HG03280 (cell line): ENCODE measurements around the gene NFKBIB.

Source experiments
- ATAC-seq: cut with Tn5 transposase; IDR thresholded peaks from one replicate; pipeline ENCODE4 v1.9.1; 2021; ENCODE audit warnings: mild to moderate bottlenecking, moderate library complexity; ENCODE audit not compliant: unreplicated experiment

Gene NFKBIB

GRCh38 chr19:38904581-38905539 is 5.1 kb downstream of the NFKBIB start:
- ATAC-seq, result no peak

- no peak for ATAC-seq
These were observed 5.9 kb downstream of the NFKBIB start for GRCh38 chr19:38905620-38906019.

GRCh38 chr19:38907227-38907626 is 7.5 kb downstream of the NFKBIB start:
- ATAC-seq, result no peak

GRCh38 chr19:38907670-38908069 is 7.9 kb downstream of the NFKBIB start:
- no peak for ATAC-seq

GRCh38 chr19:38908911-38909310 is 9.1 kb downstream of the NFKBIB start:
- no peak for ATAC-seq

GRCh38 chr19:38910488-38910887 is 10.7 kb downstream of the NFKBIB start:
- no peak for ATAC-seq

GRCh38 chr19:38911388-38912001 is 11.7 kb downstream of the NFKBIB start:
- ATAC-seq, result no peak

- ATAC-seq, result no peak
These were observed 13.1 kb downstream of the NFKBIB start for GRCh38 chr19:38912600-38913514.

- ATAC-seq, result no peak
These were observed 14.2 kb downstream of the NFKBIB start for GRCh38 chr19:38913958-38914357.

- no peak for ATAC-seq
These were observed 15.9 kb downstream of the NFKBIB start for GRCh38 chr19:38915329-38916321.

GRCh38 chr19:38917516-38917915 is 17.7 kb downstream of the NFKBIB start:
- ATAC-seq, result no peak

GRCh38 chr19:38917921-38918491 is 18.2 kb downstream of the NFKBIB start:
- ATAC-seq, result no peak

GRCh38 chr19:38918526-38918925 is 18.8 kb downstream of the NFKBIB start:
- ATAC-seq, result no peak

- no peak for ATAC-seq
These were observed 20.2 kb downstream of the NFKBIB start for GRCh38 chr19:38919837-38920601.

- no peak for ATAC-seq
These were observed 21.0 kb downstream of the NFKBIB start for GRCh38 chr19:38920602-38921419.

- ATAC-seq, result no peak
These were observed 21.9 kb downstream of the NFKBIB start for GRCh38 chr19:38921420-38922274.

- ATAC-seq, result no peak
These were observed 22.7 kb downstream of the NFKBIB start for GRCh38 chr19:38922482-38922881.
